Heart left ventricle (tissue), 13 donors: ENCODE data around the gene IL1RAP.

Experiments
- CTCF ChIP-seq, 12 donors: fragments of 200-600 bp; sonication (generic) in 4 of 12; IDR thresholded peaks; one replicate each; pipeline versions ENCODE4 v1.5.0 to v1.8.0; 2018 to 2022; ENCODE audit warnings: antibody characterized with exemption in 12 of 12, mild to moderate bottlenecking in 5 of 12
- POLR2A ChIP-seq, 2 donors: fragments of 450-650 bp; IDR thresholded peaks; one replicate each; pipeline ENCODE4 v1.6.1; 2017; ENCODE audit warnings: antibody characterized with exemption in 2 of 2, mild to moderate bottlenecking in 2 of 2, moderate library complexity in 2 of 2
- donor health status: ischemic (EF 13 %, LVEDD 7.1; RV severe dilation, severe dysfunction).
- donor health status: DM: no; HTN: yes; CAD: no.
- donor health status: DM: no; HTN: no; CAD: no.
- donor health status: ischemic (EF 25% LVEDD 6.9; RV normal size, moderate dysfunction).
- donor health status: ischemic (EF 25% LVEDD 5.7; RV mildly dilated, moderate dysfunction).
- donor health status: ischemic (EF 35%, LVEDD 5.7; RV mildly dilated, moderate dysfunction).
- donor health status: nonischemic (EF 11% LVEDD 7.7; RV severe dilation, severe dysfunction).
- donor health status: DM: yes; HTN: yes; CAD: no.
- donor health status: PGD.
- donor health status: ischemic (EF 29% LVEDD 5.4; RV normal size, mild dysfunction).
- donor health status: nonischemic (EF 23%, LVEDD 6.1; RV moderate dilation, normal function).

DNA sequence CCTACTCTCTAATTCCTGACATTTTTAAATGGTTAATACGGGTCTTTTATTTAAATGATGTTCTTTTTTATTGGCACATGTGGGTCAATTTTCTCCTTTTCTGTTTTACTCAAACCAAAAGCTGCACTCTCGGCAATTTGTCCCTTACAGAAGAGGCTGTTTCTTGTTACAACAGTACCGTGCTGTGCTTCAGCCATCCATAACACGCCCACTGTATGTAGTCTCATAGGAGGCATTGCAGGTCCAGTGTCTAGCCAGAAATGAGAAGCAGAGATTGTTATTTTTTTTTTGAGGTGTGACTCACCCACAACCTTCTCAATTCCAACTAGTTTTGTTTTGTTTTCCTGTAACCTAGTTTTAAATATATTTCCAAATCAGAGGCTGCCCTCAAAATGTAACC is 184.0 kb downstream of the IL1RAP start:
- TF ChIP-seq CTCF (IDR thresholded peaks at IDR 0.05), result no peak
- TF ChIP-seq POLR2A (IDR thresholded peaks at IDR 0.05), result no peak
